Measurements from ENCODE around the gene CNOT3. TPM values are rescaled to one million over a fixed set of nuclear protein-coding genes. Genes with fewer than 3 reads are reported as not detected.
A peak's percentile ranks its signal among the peaks of the same experiment; 100 is the strongest.

CNOT3 gene
- total and polyA plus RNA-seq, 9 of the 15 experiments (the other 6 are each of a cell fraction or from before 2014, with no cell fraction given), result 0.27 to 60.4 (median 9.9) TPM

DNA sequence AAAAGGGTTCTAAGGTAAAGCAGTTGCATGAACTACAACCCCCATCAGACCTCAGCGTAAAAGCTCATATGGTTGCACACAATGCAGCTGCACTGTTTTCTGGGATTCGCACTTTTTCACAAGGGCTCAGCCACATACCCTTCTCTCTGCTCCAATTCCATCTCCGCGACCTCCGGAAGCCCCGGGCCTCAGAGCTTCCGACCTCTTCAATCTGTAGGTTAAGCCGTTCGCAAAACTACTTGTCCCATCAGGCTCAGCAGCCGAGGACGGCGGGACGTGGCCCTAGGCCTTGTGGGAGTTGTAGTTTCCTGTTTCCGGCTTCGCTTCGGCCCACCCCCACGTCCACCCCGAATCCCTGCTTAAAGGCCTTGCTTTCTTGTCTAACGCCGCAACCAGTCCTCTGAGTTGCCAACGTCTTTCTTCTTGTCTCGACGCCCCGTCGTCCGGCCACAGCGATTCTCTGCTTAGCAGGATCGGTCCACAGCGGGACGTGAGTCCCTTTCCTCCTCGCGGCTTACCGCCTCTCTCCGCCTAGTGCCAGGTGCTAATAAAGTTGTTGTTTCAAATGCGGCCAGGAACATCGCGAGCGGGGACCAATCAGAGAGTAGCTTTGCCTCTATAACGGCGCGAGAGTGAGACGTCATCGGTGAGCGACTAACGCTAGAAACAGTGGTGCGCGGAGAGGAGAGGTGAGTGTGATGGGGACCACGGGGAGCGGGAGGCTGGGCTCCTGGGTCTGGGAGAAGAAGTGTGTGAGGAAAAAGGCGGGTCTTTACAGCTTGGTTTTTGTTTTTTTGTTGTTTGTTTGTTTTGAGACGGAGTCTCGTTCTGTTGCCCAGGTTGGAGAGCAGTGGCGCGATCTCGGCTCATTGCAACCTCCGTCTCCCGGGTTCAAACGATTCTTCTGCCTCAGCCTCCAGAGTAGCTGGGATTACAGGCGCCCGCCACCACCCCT lies 22.2 kb upstream of the CNOT3 start, which contains the start of the genes PRPF31 and TFPT (continued):
- TF ChIP-seq, protein P1, sequence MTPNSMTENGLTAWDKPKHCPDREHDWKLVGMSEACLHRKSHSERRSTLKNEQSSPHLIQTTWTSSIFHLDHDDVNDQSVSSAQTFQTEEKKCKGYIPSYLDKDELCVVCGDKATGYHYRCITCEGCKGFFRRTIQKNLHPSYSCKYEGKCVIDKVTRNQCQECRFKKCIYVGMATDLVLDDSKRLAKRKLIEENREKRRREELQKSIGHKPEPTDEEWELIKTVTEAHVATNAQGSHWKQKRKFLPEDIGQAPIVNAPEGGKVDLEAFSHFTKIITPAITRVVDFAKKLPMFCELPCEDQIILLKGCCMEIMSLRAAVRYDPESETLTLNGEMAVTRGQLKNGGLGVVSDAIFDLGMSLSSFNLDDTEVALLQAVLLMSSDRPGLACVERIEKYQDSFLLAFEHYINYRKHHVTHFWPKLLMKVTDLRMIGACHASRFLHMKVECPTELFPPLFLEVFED (CRISPR knock-in tag; conservative IDR thresholded peaks at IDR 0.05), result no peak
- TF ChIP-seq, protein P2, sequence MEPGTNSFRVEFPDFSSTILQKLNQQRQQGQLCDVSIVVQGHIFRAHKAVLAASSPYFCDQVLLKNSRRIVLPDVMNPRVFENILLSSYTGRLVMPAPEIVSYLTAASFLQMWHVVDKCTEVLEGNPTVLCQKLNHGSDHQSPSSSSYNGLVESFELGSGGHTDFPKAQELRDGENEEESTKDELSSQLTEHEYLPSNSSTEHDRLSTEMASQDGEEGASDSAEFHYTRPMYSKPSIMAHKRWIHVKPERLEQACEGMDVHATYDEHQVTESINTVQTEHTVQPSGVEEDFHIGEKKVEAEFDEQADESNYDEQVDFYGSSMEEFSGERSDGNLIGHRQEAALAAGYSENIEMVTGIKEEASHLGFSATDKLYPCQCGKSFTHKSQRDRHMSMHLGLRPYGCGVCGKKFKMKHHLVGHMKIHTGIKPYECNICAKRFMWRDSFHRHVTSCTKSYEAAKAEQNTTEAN (CRISPR knock-in tag; IDR thresholded peaks at IDR 0.05), result no peak
- TF ChIP-seq ZNF431 (CRISPR knock-in tag; IDR thresholded peaks at IDR 0.05) (0 out of 2 replicates have a peak, but pooled peaks have one; percentile 58), HDAC3 (IDR thresholded peaks at IDR 0.05; ENCODE audit: borderline replicate concordance, partially characterized antibody) (peak; percentile 28), ZNF75A (CRISPR knock-in tag; IDR thresholded peaks at IDR 0.05) (no peak), RBBP5 (IDR thresholded peaks at IDR 0.05; ENCODE audit: borderline replicate concordance, insufficient read depth, low read length, poor library complexity, severe bottlenecking) (peak; percentile 77), ZNF766 (CRISPR knock-in tag; conservative IDR thresholded peaks at IDR 0.05) (peak; percentile 96), MED1 (CRISPR knock-in tag; IDR thresholded peaks at IDR 0.05; ENCODE audit: borderline replicate concordance) (no peak), ZNF384 (IDR thresholded peaks at IDR 0.05; ENCODE audit: low read depth, low read length) (peak; percentile 79), SRF (CRISPR knock-in tag; IDR thresholded peaks at IDR 0.05) (no peak), CEBPG (CRISPR knock-in tag; IDR thresholded peaks at IDR 0.05) (no peak), CEBPG (tag; conservative IDR thresholded peaks at IDR 0.05 in 1 of 2, IDR thresholded peaks at IDR 0.05 in 1 of 2) (no peak), RBM25 (IDR thresholded peaks at IDR 0.05; ENCODE audit: low read depth, low read length, severe bottlenecking) (peak; percentile 37), NCOA2 (IDR thresholded peaks at IDR 0.05; ENCODE audit: partially characterized antibody in 2 of 2) (no peak), TSC22D4 (tag; IDR thresholded peaks at IDR 0.05) (no peak), SRSF7 (optimal IDR thresholded peaks at IDR 0.05; ENCODE audit: low read depth, low read length) (no peak), ZNF707 (CRISPR knock-in tag; conservative IDR thresholded peaks at IDR 0.05) (no peak), CSDE1 (IDR thresholded peaks at IDR 0.05) (peak in 1 of 2 experiments; percentile 92; a peak in 2 of 4 replicates)
- TF ChIP-seq, protein P3, sequence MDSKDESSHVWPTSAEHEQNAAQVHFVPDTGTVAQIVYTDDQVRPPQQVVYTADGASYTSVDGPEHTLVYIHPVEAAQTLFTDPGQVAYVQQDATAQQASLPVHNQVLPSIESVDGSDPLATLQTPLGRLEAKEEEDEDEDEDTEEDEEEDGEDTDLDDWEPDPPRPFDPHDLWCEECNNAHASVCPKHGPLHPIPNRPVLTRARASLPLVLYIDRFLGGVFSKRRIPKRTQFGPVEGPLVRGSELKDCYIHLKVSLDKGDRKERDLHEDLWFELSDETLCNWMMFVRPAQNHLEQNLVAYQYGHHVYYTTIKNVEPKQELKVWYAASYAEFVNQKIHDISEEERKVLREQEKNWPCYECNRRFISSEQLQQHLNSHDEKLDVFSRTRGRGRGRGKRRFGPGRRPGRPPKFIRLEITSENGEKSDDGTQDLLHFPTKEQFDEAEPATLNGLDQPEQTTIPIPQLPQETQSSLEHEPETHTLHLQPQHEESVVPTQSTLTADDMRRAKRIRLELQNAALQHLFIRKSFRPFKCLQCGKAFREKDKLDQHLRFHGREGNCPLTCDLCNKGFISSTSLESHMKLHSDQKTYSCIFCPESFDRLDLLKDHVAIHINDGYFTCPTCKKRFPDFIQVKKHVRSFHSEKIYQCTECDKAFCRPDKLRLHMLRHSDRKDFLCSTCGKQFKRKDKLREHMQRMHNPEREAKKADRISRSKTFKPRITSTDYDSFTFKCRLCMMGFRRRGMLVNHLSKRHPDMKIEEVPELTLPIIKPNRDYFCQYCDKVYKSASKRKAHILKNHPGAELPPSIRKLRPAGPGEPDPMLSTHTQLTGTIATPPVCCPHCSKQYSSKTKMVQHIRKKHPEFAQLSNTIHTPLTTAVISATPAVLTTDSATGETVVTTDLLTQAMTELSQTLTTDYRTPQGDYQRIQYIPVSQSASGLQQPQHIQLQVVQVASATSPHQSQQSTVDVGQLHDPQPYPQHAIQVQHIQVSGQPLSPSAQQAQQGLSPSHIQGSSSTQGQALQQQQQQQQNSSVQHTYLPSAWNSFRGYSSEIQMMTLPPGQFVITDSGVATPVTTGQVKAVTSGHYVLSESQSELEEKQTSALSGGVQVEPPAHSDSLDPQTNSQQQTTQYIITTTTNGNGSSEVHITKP (IDR thresholded peaks at IDR 0.05; ENCODE audit: partially characterized antibody), result no peak

Data from K562 (cell line).